ENCODE data around the gene UBAP2. TPM values are rescaled to one million over a fixed set of nuclear protein-coding genes. Genes with fewer than 3 reads are reported as not detected.

UBAP2 gene
- total RNA-seq = 30.9 and 40.4 TPM in 2 replicates

DNA sequence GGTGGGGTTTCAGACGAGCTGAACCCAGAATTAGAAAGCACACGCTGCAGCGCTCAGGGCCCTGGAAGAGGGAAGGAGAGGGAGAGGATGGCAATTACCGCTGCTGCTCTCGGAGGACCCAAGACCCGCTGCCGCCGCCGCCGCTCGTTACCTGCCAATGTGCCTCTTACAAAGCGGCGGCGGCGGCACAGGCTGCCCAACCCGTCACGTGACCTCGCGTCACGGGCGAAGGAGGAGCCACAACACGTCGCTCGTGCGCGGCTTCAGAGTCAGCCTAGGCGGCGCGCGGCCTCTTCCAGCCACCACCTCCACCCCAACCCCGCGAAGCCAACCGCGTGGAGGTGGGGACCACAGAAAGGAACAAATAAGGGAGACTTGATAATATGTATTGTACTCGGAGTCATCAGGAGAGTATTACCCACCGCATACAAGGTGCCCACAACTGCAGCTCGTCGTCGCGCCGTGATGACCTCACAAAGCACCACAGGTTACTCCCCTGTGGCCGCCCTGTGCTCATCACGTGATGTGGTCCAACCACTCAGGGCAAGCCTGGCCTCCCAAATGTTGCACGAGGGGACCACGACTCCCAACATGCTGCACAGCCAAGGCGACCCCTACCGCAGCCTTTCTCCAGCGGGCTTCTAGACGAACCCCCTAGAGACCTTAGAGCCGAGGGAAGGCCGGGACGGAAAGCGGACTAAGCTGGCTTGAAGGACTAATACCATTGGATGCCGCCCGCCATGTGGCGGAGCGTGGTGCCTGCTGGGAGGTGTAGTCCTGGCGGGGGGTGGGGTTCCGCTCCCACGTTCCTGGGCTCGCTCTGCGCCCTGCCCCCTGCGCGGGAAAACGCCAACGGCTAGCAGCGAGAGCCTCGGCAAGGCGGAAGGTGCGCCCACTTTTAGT is at the start of gene UBAP2:
TSS of gene UBAP2 (minus strand) at position 161 of the 903 bp plus-strand sequence. CDS start 31,739 bp downstream, outside the sequence.
- DNase-seq (ENCODE audit: low read depth) = peak; percentile 92

- DNase-seq (ENCODE audit: low read depth) = no peak
Measured at GRCh38 chr9:34098307-34098706, 49.6 kb upstream of the UBAP2 start.

- DNase-seq (ENCODE audit: low read depth) = no peak
Measured at GRCh38 chr9:34097865-34098264, 49.2 kb upstream of the UBAP2 start.

GRCh38 chr9:34096751-34097150 is 48.1 kb upstream of the UBAP2 start:
- no peak for DNase-seq (ENCODE audit: low read depth)

DNA sequence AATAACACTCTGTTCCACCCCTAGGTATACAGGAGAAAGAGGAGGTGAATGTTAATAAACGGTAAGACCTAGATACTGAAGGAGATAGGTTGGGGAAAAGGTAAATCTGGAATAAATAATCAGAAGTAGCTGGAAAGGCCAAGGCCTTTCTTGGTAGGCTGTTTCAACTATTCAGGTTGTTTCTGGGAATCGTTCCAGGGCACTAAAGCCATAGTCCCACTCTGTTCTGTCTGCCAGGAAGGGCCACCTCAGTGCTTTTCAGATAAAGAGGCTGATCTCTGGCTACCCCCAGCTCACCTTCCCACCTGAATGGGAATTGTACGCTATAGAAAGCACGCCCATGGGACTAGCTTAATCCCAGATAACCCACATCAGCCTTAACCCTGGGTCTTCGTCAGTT is 44.9 kb upstream of the UBAP2 start:
- no peak for DNase-seq (ENCODE audit: low read depth)

DNA sequence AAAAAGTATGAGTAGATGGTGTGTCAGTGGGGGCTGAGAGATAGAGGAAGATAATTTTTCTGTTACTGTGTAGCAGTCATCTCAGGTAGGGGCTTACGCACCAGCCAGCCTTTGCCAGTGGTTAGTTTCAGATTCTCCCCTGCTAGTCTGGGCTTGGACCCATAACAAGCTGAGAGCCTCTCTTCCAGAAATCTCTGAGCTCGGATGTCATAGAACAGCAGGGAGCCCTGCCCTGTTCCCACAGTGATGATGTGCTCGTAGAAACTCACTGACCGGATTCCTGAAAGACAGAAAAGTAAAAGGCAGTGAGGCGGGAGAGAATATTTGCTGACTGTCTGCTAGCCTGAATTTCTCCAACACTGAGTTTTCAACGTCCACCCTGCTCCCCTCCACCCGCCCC is 40.6 kb upstream of the UBAP2 start:
- no peak for DNase-seq (ENCODE audit: low read depth)

- DNase-seq (ENCODE audit: low read depth) = no peak
Measured at GRCh38 chr9:34087370-34087769, 38.7 kb upstream of the UBAP2 start.

DNA sequence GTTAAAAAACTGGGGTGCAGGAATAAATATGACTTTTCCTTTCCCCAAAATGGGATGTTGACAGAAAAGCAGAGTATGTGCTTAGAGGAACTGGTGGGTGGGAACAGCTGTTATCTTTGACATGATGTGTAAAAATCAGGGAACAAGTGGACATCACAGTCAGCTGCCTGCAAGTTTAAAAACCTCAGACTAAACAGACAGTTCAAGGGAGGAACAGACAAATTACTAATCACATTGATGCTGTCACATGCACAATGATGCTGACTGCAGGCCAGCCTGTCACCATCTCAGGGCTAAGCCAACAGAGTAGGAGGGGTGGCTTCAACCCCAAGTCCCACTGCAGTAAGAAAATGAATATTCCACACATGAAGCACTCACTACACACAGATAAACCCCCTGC is 38.2 kb upstream of the UBAP2 start:
- no peak for DNase-seq (ENCODE audit: low read depth)

DNA sequence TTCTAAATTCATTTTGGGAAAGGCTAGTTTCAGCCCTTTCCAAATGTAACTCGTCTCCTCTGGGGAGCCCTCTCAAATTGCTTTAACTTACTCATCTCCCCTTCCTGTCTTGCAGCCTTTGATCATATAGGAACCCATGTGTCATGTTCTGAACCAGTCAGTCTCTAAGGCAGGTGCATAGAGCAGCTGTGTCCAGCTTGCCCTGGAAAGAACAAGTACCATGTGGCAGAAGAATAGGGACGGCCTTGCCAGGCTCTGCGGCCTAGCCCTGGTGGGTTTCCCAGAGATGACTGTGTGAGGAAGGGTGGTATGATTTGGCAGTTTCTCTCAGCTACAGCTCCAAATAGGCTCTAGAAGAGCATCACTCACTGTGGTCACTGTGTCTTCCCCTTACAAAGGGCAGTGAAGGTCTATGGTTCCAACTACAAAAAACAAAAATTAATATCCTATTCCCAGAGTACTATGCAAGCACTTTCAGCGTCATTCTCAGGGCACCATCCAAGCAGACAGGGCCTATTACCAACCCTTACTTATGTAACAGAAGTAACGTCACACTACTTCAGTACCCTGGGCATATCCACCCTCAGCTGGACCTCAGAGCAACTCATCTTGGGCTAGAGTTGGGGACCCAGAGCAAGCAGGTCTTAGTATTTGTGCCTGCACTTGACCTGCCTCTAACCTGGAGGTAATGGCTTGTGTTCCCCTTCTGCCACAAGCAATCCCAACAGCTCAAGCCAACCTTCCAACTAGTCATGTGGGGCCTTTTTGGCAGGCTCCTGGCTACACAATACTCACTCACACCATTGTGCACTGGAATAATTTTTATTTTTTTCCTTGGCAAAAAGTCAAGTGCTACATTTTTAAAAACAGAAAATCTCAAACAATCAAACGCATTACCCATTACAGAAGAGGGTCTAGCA is 37.2 kb upstream of the UBAP2 start:
- no peak for DNase-seq (ENCODE audit: low read depth)

DNA sequence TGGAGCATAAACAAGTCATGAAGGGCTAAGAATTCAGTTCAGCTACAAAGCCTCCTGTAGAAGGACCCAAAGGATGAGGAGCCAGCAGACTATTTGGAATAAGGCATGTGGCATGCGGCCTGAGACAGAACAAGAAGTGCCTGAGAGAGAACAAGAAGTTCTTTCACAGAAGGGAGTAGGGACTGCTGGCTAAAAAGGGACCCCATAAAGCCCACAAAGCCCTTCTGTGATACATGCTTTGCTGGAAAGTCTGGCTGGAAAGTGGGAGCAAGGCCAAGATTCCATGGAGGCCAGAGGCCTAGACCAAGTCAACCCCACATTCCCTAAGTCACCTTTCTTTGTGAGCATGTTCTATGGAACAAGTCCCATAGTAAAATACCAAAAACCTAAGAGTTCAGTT is 35.9 kb upstream of the UBAP2 start:
- DNase-seq (ENCODE audit: low read depth) = peak; percentile 6

- peak; percentile 35 for DNase-seq (ENCODE audit: low read depth)
Measured at GRCh38 chr9:34079181-34079580, 30.5 kb upstream of the UBAP2 start.

DNA sequence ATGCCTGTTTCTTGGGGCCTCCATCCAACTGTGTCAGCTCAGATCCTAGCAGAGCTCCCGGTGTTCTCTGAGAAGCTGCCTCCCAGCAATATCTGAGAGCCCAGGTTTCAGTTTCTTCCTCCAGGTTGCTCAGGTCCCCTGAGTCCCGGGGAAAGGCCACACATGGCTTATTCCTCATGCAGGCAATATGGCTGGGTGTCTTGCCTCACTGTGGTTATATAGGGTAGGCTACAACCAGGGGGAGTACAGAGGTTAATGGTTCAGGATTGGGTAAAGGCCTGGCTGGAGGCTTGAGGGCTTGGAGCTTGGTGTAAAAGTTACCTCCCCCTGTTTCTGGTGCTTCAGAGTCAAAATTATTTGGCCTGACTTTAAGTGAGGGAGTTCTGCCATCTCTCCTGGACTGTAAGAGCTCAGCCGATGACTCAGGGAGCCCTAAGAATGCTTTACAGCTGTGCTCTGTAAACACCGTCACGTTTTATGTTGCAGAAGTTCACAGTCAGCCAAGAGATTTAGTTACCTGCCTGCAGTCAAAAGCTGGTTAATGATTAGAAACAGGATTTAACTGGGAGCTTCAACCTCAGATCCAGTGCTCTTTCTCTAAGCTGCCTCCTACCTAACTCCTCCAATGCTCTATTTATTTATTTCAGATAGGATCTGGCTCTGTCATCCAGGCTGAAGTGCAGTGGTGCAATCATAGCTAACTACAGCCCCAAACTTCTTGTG is 24.3 kb upstream of the UBAP2 start:
- DNase-seq (ENCODE audit: low read depth) = peak; percentile 99

- DNase-seq (ENCODE audit: low read depth) = peak; percentile 46
Measured at GRCh38 chr9:34072410-34072809, 23.7 kb upstream of the UBAP2 start.

DNA sequence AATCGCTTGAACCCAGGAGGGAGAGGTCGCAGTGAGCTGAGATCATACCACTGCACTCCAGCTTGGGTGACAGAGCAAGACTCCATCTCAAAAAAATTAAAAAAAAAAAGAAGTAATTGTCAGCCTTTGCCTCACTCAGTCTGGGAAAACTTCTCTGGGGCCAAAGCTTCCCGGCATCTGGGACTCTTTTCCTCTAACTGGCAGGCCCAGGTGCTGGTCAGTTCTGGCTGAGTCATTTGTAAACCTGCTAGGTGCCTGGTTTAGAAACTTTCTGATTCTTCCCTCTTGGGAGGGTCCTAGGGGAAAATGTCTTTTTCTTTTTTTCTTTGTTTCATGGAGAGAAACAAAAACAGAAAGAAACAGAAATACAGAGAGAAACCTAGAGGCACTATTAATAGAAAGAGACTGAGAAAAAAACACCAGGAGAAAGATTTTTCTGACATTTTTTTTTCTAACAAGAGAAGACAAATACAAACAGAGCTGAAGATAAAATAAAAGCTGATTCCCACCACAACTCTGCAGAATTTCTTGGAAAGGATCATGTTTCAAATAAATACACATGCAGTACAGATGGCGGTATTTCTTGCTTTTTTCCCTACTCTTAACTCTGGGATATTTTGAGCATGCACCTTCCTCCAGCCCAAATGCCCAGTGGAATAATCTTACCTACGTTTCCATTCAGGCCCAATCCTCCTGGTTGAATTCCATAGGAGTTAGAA is 22.1 kb upstream of the UBAP2 start:
- DNase-seq (ENCODE audit: low read depth) = peak; percentile 15

DNA sequence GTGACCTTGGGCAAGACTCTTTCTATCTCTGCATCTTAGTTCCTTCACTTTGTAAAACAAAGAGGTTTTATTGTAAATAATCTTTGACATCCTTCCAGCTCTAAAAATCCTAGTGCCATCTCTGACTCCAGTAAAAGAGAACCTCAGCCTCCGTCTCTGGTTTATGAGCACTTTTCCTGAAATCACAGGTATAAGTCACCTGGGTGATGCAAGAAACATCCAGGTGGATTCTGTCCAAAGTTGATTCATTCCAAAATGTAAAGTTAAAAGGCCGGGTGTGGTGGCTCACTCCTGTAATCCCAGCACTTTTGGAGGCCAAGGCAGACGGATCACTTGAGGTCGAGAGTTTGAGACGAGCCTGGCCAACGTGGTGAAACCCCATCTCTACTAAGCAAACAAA is 21.1 kb upstream of the UBAP2 start:
- DNase-seq (ENCODE audit: low read depth) = no peak

DNA sequence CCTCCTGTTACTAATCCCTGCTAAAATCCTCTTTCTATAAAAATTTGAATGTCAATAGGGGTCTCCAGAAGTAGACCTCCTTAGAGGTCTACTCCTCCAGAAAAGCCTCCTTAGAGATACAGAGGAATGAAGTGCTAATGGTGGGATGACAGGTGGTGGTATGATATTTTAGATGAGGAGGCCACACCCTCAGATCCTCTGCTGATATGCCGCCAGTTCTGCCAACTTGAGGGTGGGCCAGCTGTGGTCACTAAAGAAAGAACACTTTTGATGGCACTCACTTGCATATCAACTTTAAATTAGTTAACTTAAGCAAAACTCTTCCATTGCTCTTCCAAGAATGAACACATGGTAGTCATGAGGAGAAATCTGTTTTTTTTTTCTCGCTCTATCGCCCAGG is 16.9 kb upstream of the UBAP2 start:
- DNase-seq (ENCODE audit: low read depth) = no peak

DNA sequence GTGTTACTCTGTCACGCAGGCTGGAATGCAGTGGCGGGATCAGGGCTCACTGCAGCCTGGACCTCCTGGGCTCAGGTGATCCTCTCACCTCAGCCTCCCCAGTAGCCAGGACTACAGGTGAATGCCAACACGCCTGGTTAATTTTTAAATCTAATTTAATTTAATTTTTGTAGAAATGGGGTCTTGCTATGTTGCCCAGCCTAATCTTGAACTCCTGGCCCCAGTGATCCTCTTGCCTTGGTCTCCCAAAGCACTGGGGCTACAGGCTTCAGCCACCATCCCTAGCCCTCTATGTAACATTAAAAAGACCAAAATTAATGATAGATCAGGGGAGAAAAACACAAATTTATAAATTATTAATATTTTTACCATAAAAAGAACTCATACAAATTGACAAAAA is 11.3 kb upstream of the UBAP2 start:
- no peak for DNase-seq (ENCODE audit: low read depth)

GRCh38 chr9:34059281-34059680 is 10.6 kb upstream of the UBAP2 start:
- no peak for DNase-seq (ENCODE audit: low read depth)

DNA sequence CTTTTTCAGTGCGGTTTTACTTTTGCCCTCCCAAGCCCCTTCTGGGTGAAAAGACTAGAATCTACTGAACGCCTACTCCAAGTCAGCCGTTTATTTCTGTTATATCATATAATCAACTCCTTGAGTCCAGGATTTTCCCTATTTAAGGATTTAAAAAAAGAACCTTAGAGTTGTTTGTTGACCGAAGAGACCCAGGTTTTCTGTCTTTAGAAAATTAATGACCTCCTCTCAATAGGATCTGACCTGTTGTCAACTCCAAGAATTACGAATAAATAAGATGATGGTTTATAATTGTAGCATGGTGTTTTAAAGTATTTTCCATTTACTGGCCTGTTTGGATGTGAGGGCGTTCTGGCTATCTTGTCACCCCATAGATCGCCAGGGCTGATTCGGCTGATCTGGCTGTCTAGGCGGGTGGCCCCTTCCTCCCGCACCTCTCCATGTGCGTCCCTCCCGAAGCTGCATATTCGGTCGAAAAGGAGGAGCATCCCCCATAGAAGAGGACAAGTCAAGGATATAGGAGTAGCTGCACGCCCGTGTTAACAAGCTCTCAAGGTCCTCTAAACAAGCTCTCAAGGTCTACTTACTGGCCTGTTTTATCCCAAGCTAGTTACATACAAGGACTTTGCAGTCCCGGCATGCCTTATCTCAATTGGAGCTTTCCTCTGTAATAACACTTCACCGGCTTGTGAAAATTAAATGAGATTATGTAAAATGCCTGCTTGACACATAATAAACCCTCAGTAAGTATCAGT is 1.1 kb upstream of the UBAP2 start:
- no peak for DNase-seq (ENCODE audit: low read depth)

GRCh38 chr9:34047864-34048726 is 592 bp downstream of the UBAP2 start:
- DNase-seq (ENCODE audit: low read depth) = peak; percentile 11
